MCF 10A (cell line): ENCODE data around the gene DAB1. TPM values are rescaled to one million over a fixed set of nuclear protein-coding genes. Genes with fewer than 3 reads are reported as not detected.

ENCODE experiments used
- BruUV-seq: library from RNA; stranded (reverse); fragments of 400-500 nt; replicated peaks from 2 replicates; lab custom pipeline; 2021; lab: Mats Ljungman, UMichigan
- CTCF ChIA-PET: fragments of 300-600 bp; sonication (Branson Sonifier 250); formaldehyde crosslinking; extraction: SDS; loops from one replicate; lab custom pipeline; 2021; ENCODE audit warnings: antibody characterized with exemption, inconsistent platforms; lab: Yijun Ruan, JAX
- POLR2A ChIA-PET: fragments of 300-600, 350-650 bp; sonication (Branson Sonifier 250); formaldehyde crosslinking; extraction: SDS; loops from one replicate; lab custom pipeline; 2020; ENCODE audit warnings: antibody characterized with exemption, inconsistent platforms; lab: Yijun Ruan, JAX
- DNase-seq: peaks from one replicate; pipeline ENCODE4 v3.0.0-alpha.2; 2018; ENCODE audit not compliant: unreplicated experiment
- H3K27ac Mint-ChIP-seq: one replicate; pipeline ENCODE4 v1.8.0; 2022; ENCODE audit warnings: mild to moderate bottlenecking, low read depth, mixed read lengths; ENCODE audit not compliant: unreplicated experiment
- H3K27me3 Mint-ChIP-seq: one replicate; pipeline ENCODE4 v1.8.0; 2022; ENCODE audit warnings: mixed read lengths; ENCODE audit not compliant: insufficient read depth, unreplicated experiment
- H3K36me3 Mint-ChIP-seq: one replicate; pipeline ENCODE4 v1.8.0; 2022; ENCODE audit warnings: mild to moderate bottlenecking, moderate library complexity, mixed read lengths; ENCODE audit not compliant: insufficient read depth, unreplicated experiment
- H3K4me1 Mint-ChIP-seq: one replicate; pipeline ENCODE4 v1.8.0; 2022; ENCODE audit warnings: mixed read lengths; ENCODE audit not compliant: insufficient read depth, unreplicated experiment
- H3K4me3 Mint-ChIP-seq: one replicate; pipeline ENCODE4 v1.8.0; 2022; ENCODE audit warnings: mild to moderate bottlenecking, moderate library complexity, mixed read lengths; ENCODE audit not compliant: unreplicated experiment
- H3K9me3 Mint-ChIP-seq: one replicate; pipeline ENCODE4 v1.8.0; 2022; ENCODE audit warnings: mixed read lengths; ENCODE audit not compliant: unreplicated experiment
- intact Hi-C: fragments of 100-400 bp; cut with micrococcal nuclease; formaldehyde crosslinking; loops from 2 replicates; pipeline ENCODE4 v1.14.1; 2022
- total RNA-seq: library from RNA; stranded (reverse); gene quantifications from 2 replicates; pipeline ENCODE4 v1.2.3, GENCODE V29; 2022
- TF ChIP-seq, protein P1 (sequence below): fragments of 200-600 bp; IDR thresholded peaks from one replicate; pipeline ENCODE4 v1.8.0; 2022; ENCODE audit warnings: antibody characterized with exemption, mild to moderate bottlenecking; ENCODE audit not compliant: unreplicated experiment

Gene DAB1
- total RNA-seq, 1 experiment from 2014 or later, result not detected

DNA sequence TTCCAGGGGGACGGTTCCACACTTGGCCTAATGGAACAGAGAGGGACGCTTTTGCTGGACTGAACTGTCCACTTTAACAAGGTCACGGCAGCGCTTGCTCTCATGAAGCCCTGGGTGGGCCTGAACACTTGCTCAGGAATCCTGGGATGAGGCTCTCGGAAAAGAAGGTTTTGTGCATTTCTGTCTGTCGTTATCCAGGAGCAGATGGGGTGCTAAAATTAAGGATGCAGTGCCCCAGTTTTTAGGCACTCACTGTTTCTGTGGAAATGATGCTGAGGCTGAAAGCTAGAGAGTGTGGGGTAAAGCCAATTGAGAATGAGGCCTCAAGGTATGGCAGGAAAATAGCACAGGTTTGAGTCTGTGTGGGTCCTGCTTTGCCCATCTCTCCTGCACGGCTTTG is 111.0 kb downstream of the DAB1 start:
- H3K4me1 Mint-ChIP-seq, result no peaks in the 10 kb centered on the region
- H3K27ac Mint-ChIP-seq, result no peak overlapping the region
- ChIA-PET POLR2A (no interaction called here), CTCF (interaction anchor here (0.6 kb wide), 1 partner anchor 26 kb away, joined by 4 read pairs; no protein-coding TSS in a partner anchor)
- H3K4me3 Mint-ChIP-seq, result no peak overlapping the region
- intact Hi-C loops, result no loop called here
- H3K9me3 Mint-ChIP-seq, result no peaks in the 10 kb centered on the region
- H3K27me3 Mint-ChIP-seq, result no peaks in the 10 kb centered on the region
- H3K36me3 Mint-ChIP-seq, result no peaks in the 10 kb centered on the region
- TF ChIP-seq, protein P1, sequence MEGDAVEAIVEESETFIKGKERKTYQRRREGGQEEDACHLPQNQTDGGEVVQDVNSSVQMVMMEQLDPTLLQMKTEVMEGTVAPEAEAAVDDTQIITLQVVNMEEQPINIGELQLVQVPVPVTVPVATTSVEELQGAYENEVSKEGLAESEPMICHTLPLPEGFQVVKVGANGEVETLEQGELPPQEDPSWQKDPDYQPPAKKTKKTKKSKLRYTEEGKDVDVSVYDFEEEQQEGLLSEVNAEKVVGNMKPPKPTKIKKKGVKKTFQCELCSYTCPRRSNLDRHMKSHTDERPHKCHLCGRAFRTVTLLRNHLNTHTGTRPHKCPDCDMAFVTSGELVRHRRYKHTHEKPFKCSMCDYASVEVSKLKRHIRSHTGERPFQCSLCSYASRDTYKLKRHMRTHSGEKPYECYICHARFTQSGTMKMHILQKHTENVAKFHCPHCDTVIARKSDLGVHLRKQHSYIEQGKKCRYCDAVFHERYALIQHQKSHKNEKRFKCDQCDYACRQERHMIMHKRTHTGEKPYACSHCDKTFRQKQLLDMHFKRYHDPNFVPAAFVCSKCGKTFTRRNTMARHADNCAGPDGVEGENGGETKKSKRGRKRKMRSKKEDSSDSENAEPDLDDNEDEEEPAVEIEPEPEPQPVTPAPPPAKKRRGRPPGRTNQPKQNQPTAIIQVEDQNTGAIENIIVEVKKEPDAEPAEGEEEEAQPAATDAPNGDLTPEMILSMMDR, result no peak
- DNase-seq, result no peak
- no TSS peak for BruUV-seq

DNA sequence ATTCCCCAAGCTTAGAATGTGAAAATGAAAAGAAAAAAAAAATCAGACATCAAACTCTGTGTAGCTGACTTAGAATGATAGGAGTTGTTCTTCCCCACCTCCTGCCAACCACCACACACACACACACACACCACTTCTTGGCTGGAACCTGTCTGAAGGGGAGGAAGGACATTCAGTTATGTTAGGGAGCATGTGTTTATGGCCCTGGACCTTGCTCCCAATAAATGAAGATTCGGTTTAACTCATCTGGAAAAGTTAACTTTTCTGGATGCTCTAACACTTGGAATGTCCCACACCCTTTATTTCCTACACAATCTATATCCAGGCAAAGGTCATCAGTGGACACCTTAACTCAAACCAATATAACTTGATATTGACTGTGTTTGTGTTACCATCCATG is 112.4 kb downstream of the DAB1 start:
- TF ChIP-seq, protein P1, result no peak
- no peaks in the 10 kb centered on the region for H3K4me1 Mint-ChIP-seq
- H3K9me3 Mint-ChIP-seq, result peaks cover 7% of the 10 kb centered on the region
- CTCF ChIA-PET, result no interaction called here
- BruUV-seq, result no TSS peak
- H3K4me3 Mint-ChIP-seq, result no peak overlapping the region
- no peaks in the 10 kb centered on the region for H3K27me3 Mint-ChIP-seq
- POLR2A ChIA-PET, result no interaction called here
- no peak overlapping the region for H3K27ac Mint-ChIP-seq
- H3K36me3 Mint-ChIP-seq, result no peaks in the 10 kb centered on the region
- DNase-seq, result no peak
- intact Hi-C loops, result no loop called here

DNA sequence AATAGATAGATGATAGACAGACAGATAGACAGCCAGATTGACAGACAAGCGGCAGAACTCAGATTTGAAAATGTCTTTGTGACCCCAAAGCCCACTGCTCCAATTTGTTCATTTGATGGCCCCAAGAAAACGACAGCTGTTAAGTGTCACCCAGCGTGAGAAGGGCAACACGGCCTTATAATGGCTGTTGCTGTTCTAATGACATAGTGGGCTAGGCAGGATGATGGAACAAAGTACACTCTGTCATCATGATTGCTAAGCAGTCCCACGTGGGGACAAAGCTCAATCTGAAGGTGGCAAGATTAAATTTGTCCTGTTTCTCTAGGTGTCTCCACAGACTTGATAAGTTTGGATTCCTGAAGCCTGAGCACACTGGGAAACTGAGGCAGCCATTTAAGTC is 112.9 kb downstream of the DAB1 start:
- no peak overlapping the region for H3K4me3 Mint-ChIP-seq
- no peaks in the 10 kb centered on the region for H3K36me3 Mint-ChIP-seq
- no peaks in the 10 kb centered on the region for H3K4me1 Mint-ChIP-seq
- CTCF ChIA-PET, result no interaction called here
- H3K9me3 Mint-ChIP-seq, result peaks cover 7% of the 10 kb centered on the region
- TF ChIP-seq, protein P1, result no peak
- intact Hi-C loops, result no loop called here
- no peak for DNase-seq
- BruUV-seq, result no TSS peak
- POLR2A ChIA-PET, result no interaction called here
- H3K27me3 Mint-ChIP-seq, result no peaks in the 10 kb centered on the region
- H3K27ac Mint-ChIP-seq, result no peak overlapping the region

DNA sequence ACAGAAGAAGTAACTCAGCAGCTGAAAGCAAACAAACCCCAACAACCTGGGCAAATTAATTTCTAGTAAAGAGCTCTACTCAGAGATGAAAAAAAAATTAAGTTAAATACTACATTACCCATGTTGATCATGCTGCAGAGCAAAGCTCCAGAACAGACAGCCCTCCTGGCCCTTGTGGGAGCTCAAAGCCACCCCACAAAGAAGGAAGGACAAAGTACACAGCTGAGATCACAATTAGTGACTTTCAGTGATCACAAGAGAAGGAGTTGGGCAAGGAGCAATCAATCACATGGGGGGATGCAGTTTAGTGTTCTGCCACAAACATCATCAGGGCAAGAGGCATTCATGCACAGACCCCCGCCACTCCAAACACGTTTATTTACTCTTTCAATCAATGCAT is 114.2 kb downstream of the DAB1 start:
- no peaks in the 10 kb centered on the region for H3K36me3 Mint-ChIP-seq
- TF ChIP-seq, protein P1, result no peak
- H3K27ac Mint-ChIP-seq, result no peak overlapping the region
- no peaks in the 10 kb centered on the region for H3K27me3 Mint-ChIP-seq
- H3K4me1 Mint-ChIP-seq, result no peaks in the 10 kb centered on the region
- no peak for DNase-seq
- ChIA-PET CTCF (no interaction called here), POLR2A (no interaction called here)
- no peak overlapping the region for H3K4me3 Mint-ChIP-seq
- H3K9me3 Mint-ChIP-seq, result peaks cover 7% of the 10 kb centered on the region
- BruUV-seq, result no TSS peak
- intact Hi-C loops, result no loop called here
